ENCODE data around the gene ZBTB20. TPM values are rescaled to one million over a fixed set of nuclear protein-coding genes. Genes with fewer than 3 reads are reported as not detected.

ZBTB20 gene
- total RNA-seq, 3 donors from 2014 or later (not counting 1 experiment from before 2014, with no cell fraction given): 52.7 to 58.3 (median 55.9) TPM

GRCh38 chr3:114872050-114872449 is 275.0 kb downstream of the ZBTB20 start:
- H3K9me3 Mint-ChIP-seq: no peaks in the 10 kb centered on the region
- Histone ChIP-seq H3K4me3 (ENCODE audit: low read length) (no peak overlapping the region), H3K9me3 (ENCODE audit: control insufficient read depth, insufficient read depth, low read length) (no peaks in the 10 kb centered on the region), H3K36me3 (ENCODE audit: control insufficient read depth, insufficient read depth, low read length) (no peaks in the 10 kb centered on the region), H3K4me1 (ENCODE audit: control insufficient read depth, insufficient read depth, low read length) (no peaks in the 10 kb centered on the region), H3K27me3 (ENCODE audit: control insufficient read depth, insufficient read depth, low read length) (no peaks in the 10 kb centered on the region), H3K27ac (ENCODE audit: low read length) (no peak overlapping the region)
- H3K4me3 Mint-ChIP-seq: no peak overlapping the region
- no peak overlapping the region for H3K27ac Mint-ChIP-seq
- intact Hi-C loops (cut with micrococcal nuclease): no loop called here
- ATAC-seq (no peak), DNase-seq (no peak)
- peaks cover 0 to 11% of the 10 kb centered on the region in 2 donors for H3K4me1 Mint-ChIP-seq
- no peaks in the 10 kb centered on the region for H3K27me3 Mint-ChIP-seq (ENCODE audit: low read depth in 2 of 2)
- WGBS (ENCODE audit: insufficient coverage): no CpG with 5 or more reads among the region's 1 CpG
- no peak for TF ChIP-seq CTCF (IDR thresholded peaks at IDR 0.05)
- H3K36me3 Mint-ChIP-seq: no peaks in the 10 kb centered on the region

- Mint-ChIP-seq H3K27me3 (ENCODE audit: low read depth in 2 of 2) (no peaks in the 10 kb centered on the region), H3K4me1 (peaks cover 13 to 16% of the 10 kb centered on the region in 2 donors), H3K9me3 (no peaks in the 10 kb centered on the region), H3K36me3 (no peaks in the 10 kb centered on the region), H3K27ac (no peak overlapping the region), H3K4me3 (no peak overlapping the region)
- H3K27ac ChIP-seq (ENCODE audit: low read length): no peak overlapping the region
- H3K4me3 ChIP-seq (ENCODE audit: low read length): no peak overlapping the region
- no peaks in the 10 kb centered on the region for H3K9me3 ChIP-seq (ENCODE audit: control insufficient read depth, insufficient read depth, low read length)
- WGBS (ENCODE audit: insufficient coverage): 96% methylated on average over 2 of the region's 4 CpGs
- ATAC-seq: no peak
- H3K27me3 ChIP-seq (ENCODE audit: control insufficient read depth, insufficient read depth, low read length): no peaks in the 10 kb centered on the region
- no peak for DNase-seq
- intact Hi-C loops (cut with micrococcal nuclease): no loop called here
- H3K4me1 ChIP-seq (ENCODE audit: control insufficient read depth, insufficient read depth, low read length): no peaks in the 10 kb centered on the region
- no peaks in the 10 kb centered on the region for H3K36me3 ChIP-seq (ENCODE audit: control insufficient read depth, insufficient read depth, low read length)
- no peak for TF ChIP-seq CTCF (IDR thresholded peaks at IDR 0.05)
Measured at GRCh38 chr3:114867835-114868503, 279.1 kb downstream of the ZBTB20 start.

GRCh38 chr3:114867359-114867758 is 279.7 kb downstream of the ZBTB20 start:
- Histone ChIP-seq H3K9me3 (ENCODE audit: control insufficient read depth, insufficient read depth, low read length) (no peaks in the 10 kb centered on the region), H3K36me3 (ENCODE audit: control insufficient read depth, insufficient read depth, low read length) (no peaks in the 10 kb centered on the region), H3K4me1 (ENCODE audit: control insufficient read depth, insufficient read depth, low read length) (no peaks in the 10 kb centered on the region), H3K27ac (ENCODE audit: low read length) (no peak overlapping the region), H3K27me3 (ENCODE audit: control insufficient read depth, insufficient read depth, low read length) (no peaks in the 10 kb centered on the region), H3K4me3 (ENCODE audit: low read length) (no peak overlapping the region)
- Mint-ChIP-seq H3K4me3 (no peak overlapping the region), H3K27me3 (ENCODE audit: low read depth in 2 of 2) (no peaks in the 10 kb centered on the region), H3K36me3 (no peaks in the 10 kb centered on the region), H3K27ac (no peak overlapping the region), H3K4me1 (peaks cover 16 to 19% of the 10 kb centered on the region in 2 donors), H3K9me3 (no peaks in the 10 kb centered on the region)
- intact Hi-C loops (cut with micrococcal nuclease): no loop called here
- ATAC-seq: no peak
- no peak for TF ChIP-seq CTCF (IDR thresholded peaks at IDR 0.05)
- WGBS (ENCODE audit: insufficient coverage): 99% methylated on average over 6 of the region's 6 CpGs
- no peak for DNase-seq

- Mint-ChIP-seq H3K9me3 (no peaks in the 10 kb centered on the region), H3K36me3 (no peaks in the 10 kb centered on the region), H3K27me3 (ENCODE audit: low read depth in 2 of 2) (no peaks in the 10 kb centered on the region), H3K27ac (no peak overlapping the region), H3K4me3 (no peak overlapping the region), H3K4me1 (peaks cover 12 to 28% of the 10 kb centered on the region in 2 donors)
- ATAC-seq (no peak), DNase-seq (no peak)
- intact Hi-C loops (cut with micrococcal nuclease): no loop called here
- Histone ChIP-seq H3K27ac (ENCODE audit: low read length) (no peak overlapping the region), H3K27me3 (ENCODE audit: control insufficient read depth, insufficient read depth, low read length) (no peaks in the 10 kb centered on the region), H3K4me1 (ENCODE audit: control insufficient read depth, insufficient read depth, low read length) (no peaks in the 10 kb centered on the region), H3K36me3 (ENCODE audit: control insufficient read depth, insufficient read depth, low read length) (no peaks in the 10 kb centered on the region), H3K4me3 (ENCODE audit: low read length) (no peak overlapping the region), H3K9me3 (ENCODE audit: control insufficient read depth, insufficient read depth, low read length) (no peaks in the 10 kb centered on the region)
- TF ChIP-seq CTCF (IDR thresholded peaks at IDR 0.05): no peak
Measured at GRCh38 chr3:114866430-114866829, 280.7 kb downstream of the ZBTB20 start.
